ENCODE measurements around the gene APOBR.
"Not testable (repeated sequence)": the region's sequence is repeated elsewhere in the genome, so short reads cannot be mapped to it uniquely, and the experiment has no call there.

APOBR gene

DNA sequence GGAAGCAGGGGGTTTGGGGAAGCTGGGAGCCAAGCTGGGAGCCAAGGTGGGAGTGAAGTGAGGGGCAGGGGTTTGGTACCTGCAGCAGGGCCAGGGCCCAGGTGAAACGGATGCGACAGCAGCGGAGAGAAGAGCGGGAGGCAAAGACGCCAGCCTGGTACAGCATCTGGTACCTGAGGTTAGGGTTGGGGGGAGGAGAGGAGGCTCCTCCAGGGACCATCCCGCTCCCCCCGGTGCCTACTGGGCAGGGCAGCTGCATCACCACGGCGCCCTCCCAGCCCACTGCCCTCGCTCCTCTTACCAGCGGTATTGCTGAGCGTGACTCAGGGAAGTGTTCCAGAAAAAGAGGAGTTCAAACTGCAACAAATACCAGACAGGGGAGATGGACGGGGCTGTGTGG is 12.4 kb upstream of the APOBR start:
- H3K9me3 ChIP-seq (ENCODE audit: low read length): no peaks in the 10 kb centered on the region
- no peaks in the 10 kb centered on the region for H3K27me3 ChIP-seq (ENCODE audit: insufficient read depth, low read length)
- no peak overlapping the region for H2AFZ ChIP-seq (ENCODE audit: low read length)
- no peaks in the 10 kb centered on the region for H3F3A ChIP-seq (ENCODE audit: insufficient read depth, low read length)
- no peaks in the 10 kb centered on the region for H3K79me2 ChIP-seq (ENCODE audit: insufficient read depth, low read length)
- no peak for TF ChIP-seq EZH2 (IDR thresholded peaks at IDR 0.05; ENCODE audit: borderline replicate concordance, low read length)
- TF ChIP-seq, protein P1, sequence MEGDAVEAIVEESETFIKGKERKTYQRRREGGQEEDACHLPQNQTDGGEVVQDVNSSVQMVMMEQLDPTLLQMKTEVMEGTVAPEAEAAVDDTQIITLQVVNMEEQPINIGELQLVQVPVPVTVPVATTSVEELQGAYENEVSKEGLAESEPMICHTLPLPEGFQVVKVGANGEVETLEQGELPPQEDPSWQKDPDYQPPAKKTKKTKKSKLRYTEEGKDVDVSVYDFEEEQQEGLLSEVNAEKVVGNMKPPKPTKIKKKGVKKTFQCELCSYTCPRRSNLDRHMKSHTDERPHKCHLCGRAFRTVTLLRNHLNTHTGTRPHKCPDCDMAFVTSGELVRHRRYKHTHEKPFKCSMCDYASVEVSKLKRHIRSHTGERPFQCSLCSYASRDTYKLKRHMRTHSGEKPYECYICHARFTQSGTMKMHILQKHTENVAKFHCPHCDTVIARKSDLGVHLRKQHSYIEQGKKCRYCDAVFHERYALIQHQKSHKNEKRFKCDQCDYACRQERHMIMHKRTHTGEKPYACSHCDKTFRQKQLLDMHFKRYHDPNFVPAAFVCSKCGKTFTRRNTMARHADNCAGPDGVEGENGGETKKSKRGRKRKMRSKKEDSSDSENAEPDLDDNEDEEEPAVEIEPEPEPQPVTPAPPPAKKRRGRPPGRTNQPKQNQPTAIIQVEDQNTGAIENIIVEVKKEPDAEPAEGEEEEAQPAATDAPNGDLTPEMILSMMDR (IDR thresholded peaks at IDR 0.05; ENCODE audit: low read length): no peak
- no peak overlapping the region for H3K4me3 ChIP-seq (ENCODE audit: low read depth, low read length, poor library complexity, severe bottlenecking)
- no peak overlapping the region for H3K4me2 ChIP-seq (ENCODE audit: low read length)
- H3K9ac ChIP-seq (ENCODE audit: low read length): no peak overlapping the region
- peaks cover 20% of the 10 kb centered on the region; the same call in 1 of the 2 replicates for H3K36me3 ChIP-seq (ENCODE audit: insufficient read depth, low read length)
- H3K4me1 ChIP-seq (ENCODE audit: insufficient read depth, low read length, severe bottlenecking): no peaks in the 10 kb centered on the region
- no peaks in the 10 kb centered on the region for H3K9me2 ChIP-seq (ENCODE audit: low read depth, low read length)
- no peaks in the 10 kb centered on the region for H4K20me1 ChIP-seq (ENCODE audit: insufficient read depth, low read length)
- H3K27ac ChIP-seq (ENCODE audit: low read depth, low read length, poor library complexity, severe bottlenecking): no peak overlapping the region

DNA sequence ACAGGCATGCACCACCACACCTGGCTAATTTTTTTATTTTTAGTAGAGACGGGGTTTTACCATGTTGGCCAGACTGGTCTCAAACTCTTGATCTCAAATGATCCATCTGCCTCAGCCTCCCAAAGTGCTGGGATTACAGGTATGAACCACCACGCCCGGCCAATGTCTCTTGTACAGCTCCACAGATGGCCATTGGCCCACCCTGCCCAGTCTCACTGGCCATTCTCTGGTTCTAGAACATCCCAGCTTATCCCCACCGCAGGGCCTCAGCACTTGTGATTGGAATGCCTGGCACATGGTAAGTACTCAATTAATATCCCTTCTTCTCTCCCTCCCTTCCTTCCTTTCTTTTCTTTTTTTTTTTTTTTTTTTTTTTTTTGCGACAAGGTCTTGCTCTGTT is 11.1 kb upstream of the APOBR start:
- H2AFZ ChIP-seq (ENCODE audit: low read length); H3K27me3 ChIP-seq (ENCODE audit: insufficient read depth, low read length); H3K4me2 ChIP-seq (ENCODE audit: low read length); H3K9me2 ChIP-seq (ENCODE audit: low read depth, low read length); H3F3A ChIP-seq (ENCODE audit: insufficient read depth, low read length); H3K9ac ChIP-seq (ENCODE audit: low read length); H3K9me3 ChIP-seq (ENCODE audit: low read length); H3K27ac ChIP-seq (ENCODE audit: low read depth, low read length, poor library complexity, severe bottlenecking); H3K4me3 ChIP-seq (ENCODE audit: low read depth, low read length, poor library complexity, severe bottlenecking); H3K4me1 ChIP-seq (ENCODE audit: insufficient read depth, low read length, severe bottlenecking); H3K79me2 ChIP-seq (ENCODE audit: insufficient read depth, low read length); H4K20me1 ChIP-seq (ENCODE audit: insufficient read depth, low read length): not testable (repeated sequence)
- peaks cover 15% of the 10 kb centered on the region; the same call in 1 of the 2 replicates for H3K36me3 ChIP-seq (ENCODE audit: insufficient read depth, low read length)

DNA sequence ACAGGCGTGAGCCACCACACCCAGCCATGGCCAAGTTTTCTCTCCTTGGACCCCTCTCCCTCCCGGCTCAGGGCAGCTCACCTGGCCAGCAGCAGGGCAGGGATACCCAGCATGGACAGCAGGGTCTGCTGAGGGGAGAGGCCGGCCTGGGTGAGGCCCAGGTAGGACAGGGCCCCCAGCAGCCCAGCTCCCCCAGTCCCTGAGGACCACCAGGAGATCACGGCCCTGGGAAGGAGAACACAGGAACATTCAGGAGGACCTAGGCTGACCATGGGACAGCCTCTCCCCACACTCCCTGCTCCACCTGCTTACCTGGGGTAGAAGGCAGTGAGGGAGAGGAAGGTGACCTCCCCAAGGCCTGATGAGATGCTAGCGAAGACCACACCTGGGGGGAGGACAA is 8.2 kb upstream of the APOBR start:
- no peaks in the 10 kb centered on the region for H3K27me3 ChIP-seq (ENCODE audit: insufficient read depth, low read length)
- no peak overlapping the region for H2AFZ ChIP-seq (ENCODE audit: low read length)
- H3K36me3 ChIP-seq (ENCODE audit: insufficient read depth, low read length): peaks cover 11% of the 10 kb centered on the region; the same call in 1 of the 2 replicates
- H3K9ac ChIP-seq (ENCODE audit: low read length): no peak overlapping the region
- no peak for TF ChIP-seq EZH2 (IDR thresholded peaks at IDR 0.05; ENCODE audit: borderline replicate concordance, low read length)
- TF ChIP-seq, protein P1 (IDR thresholded peaks at IDR 0.05; ENCODE audit: low read length): no peak
- peaks cover 6% of the 10 kb centered on the region for H3K4me1 ChIP-seq (ENCODE audit: insufficient read depth, low read length, severe bottlenecking)
- H4K20me1 ChIP-seq (ENCODE audit: insufficient read depth, low read length): no peaks in the 10 kb centered on the region
- H3K9me2 ChIP-seq (ENCODE audit: low read depth, low read length): no peaks in the 10 kb centered on the region
- no peaks in the 10 kb centered on the region for H3K79me2 ChIP-seq (ENCODE audit: insufficient read depth, low read length)
- H3K27ac ChIP-seq (ENCODE audit: low read depth, low read length, poor library complexity, severe bottlenecking): no peak overlapping the region
- H3F3A ChIP-seq (ENCODE audit: insufficient read depth, low read length): no peaks in the 10 kb centered on the region
- H3K4me2 ChIP-seq (ENCODE audit: low read length): no peak overlapping the region
- H3K9me3 ChIP-seq (ENCODE audit: low read length): no peaks in the 10 kb centered on the region
- no peak overlapping the region for H3K4me3 ChIP-seq (ENCODE audit: low read depth, low read length, poor library complexity, severe bottlenecking)

DNA sequence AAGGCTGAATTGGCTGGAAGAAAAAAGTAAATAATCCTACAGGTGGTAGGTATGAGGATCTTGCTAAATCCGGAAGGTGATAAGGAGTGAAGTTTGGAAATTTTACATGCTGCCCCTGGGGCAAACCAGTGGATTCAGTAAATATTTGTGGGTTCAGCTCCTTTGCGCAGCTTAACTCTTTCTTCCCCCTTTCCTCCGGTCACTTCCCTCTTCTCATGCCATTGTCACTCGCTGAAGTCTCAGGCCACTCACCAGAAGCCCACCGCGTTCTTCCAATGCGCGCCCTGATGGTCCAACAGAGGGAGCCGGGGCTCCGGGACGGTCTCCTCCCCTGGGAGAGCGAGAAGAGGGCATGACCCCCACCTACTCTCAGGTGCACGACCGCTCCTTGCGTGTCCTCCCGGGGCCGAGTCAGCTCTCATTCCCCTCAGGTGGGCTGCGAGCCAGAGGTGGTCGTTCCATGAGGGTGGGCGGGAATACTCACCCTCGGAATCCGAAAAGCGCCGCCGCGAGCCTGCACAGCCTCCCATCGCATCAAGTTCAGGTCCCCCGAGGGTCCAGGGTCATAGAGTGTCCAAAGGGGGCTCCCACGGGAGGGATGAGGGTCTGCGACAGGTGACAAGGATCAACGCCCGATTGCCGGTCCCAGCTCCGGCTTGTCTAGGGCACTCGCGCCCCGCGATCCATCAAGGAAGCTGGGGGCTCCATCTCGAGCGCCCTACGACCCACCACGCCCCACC is 3.0 kb upstream of the APOBR start:
- no peaks in the 10 kb centered on the region for H3F3A ChIP-seq (ENCODE audit: insufficient read depth, low read length)
- H3K9me3 ChIP-seq (ENCODE audit: low read length): no peaks in the 10 kb centered on the region
- H2AFZ ChIP-seq (ENCODE audit: low read length): peak overlapping the region; percentile 72; the same call in 1 of the 2 replicates
- peak overlapping the region; percentile 89 for H3K4me3 ChIP-seq (ENCODE audit: low read depth, low read length, poor library complexity, severe bottlenecking)
- H3K4me1 ChIP-seq (ENCODE audit: insufficient read depth, low read length, severe bottlenecking): peaks cover 31% of the 10 kb centered on the region
- H4K20me1 ChIP-seq (ENCODE audit: insufficient read depth, low read length): no peaks in the 10 kb centered on the region
- peak overlapping the region; percentile 78 for H3K27ac ChIP-seq (ENCODE audit: low read depth, low read length, poor library complexity, severe bottlenecking)
- no peak for TF ChIP-seq EZH2 (IDR thresholded peaks at IDR 0.05; ENCODE audit: borderline replicate concordance, low read length)
- TF ChIP-seq, protein P1 (IDR thresholded peaks at IDR 0.05; ENCODE audit: low read length): no peak; the same call in 1 of the 2 replicates
- H3K79me2 ChIP-seq (ENCODE audit: insufficient read depth, low read length): no peaks in the 10 kb centered on the region
- H3K9ac ChIP-seq (ENCODE audit: low read length): peak overlapping the region; percentile 91
- H3K4me2 ChIP-seq (ENCODE audit: low read length): peak overlapping the region; percentile 84
- H3K36me3 ChIP-seq (ENCODE audit: insufficient read depth, low read length): peaks cover 6% of the 10 kb centered on the region; the same call in 1 of the 2 replicates
- H3K27me3 ChIP-seq (ENCODE audit: insufficient read depth, low read length): no peaks in the 10 kb centered on the region
- H3K9me2 ChIP-seq (ENCODE audit: low read depth, low read length): no peaks in the 10 kb centered on the region

Data from OCI-LY1 (cell line).